Activated CD8-positive, alpha-beta memory T cell treated with anti-CD3 and anti-CD28 coated beads, Interleukin-2, amount 50 U/mL, for 1 hour (primary cell): ENCODE measurements around the gene WRAP73.
"Not testable (repeated sequence)": the region's sequence is repeated elsewhere in the genome, so short reads cannot be mapped to it uniquely, and the experiment has no call there.

Experiments used
- DNase-seq: peaks from one replicate; pipeline ENCODE4 v3.0.0-alpha.2; 2020; ENCODE audit errors: extremely low read depth

Gene WRAP73

DNA sequence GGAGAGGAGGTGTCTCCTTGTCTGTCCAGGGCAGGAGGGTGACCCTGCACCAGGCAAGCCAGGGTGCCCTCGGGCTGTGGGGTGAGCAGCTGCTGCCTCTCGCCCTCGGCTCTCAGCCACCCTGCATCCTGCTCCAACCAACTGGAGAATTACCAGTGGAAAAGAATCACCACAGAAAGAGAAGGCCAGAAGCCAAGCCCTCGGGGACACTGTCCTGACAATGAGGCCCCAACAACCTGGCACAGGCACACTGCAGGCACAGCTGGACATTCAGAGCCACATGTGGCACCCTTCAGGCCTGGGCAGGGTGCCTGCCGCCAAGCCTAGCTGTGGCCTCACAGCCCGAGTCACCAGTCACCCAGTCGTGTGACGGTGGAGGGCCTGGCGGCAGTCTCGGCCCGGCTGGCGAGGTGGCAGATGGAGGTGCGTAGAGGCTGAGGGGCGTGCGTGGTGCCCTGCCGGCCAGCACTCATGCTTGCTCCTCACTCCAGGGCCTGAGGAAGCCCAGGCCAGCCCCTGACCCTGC, 50.6 kb downstream of the WRAP73 start:
- DNase-seq: no peak

DNA sequence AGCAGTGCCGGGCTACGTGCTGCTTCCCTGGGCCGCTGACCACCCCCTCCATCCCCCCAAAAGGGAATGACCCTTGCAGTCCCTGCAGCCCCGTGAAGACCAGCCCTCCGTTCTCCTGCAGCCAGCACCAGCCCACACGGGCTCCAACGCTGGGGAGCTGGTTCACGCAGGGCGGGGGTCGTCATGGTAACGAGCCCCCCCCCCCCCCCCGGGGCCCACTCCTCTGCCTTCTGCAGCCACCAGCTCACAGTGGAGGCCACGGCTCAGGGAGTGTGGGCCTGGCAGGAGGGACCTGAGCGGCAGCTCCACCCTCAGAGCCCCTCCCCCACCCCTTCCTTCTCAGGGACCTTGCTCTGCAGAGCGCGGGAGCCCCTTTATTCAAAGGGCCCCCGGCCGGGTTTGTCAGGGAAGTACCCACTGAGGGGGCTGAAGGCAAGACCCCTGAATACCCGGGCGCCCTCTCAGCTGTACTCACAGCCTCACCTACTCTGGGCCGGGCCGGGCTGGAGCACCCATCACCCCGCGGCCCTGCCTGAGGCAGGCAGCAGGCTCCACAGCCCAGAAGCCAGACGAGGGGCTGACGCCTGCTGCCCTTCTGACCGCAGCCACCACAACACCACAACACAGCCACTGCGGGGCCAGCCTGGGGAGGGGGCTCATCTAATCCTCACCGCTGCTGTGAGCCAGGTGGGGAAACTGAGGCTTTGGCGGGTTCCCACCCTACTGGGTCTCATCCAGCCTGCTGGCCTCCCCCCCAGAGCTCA, 51.2 kb downstream of the WRAP73 start:
- DNase-seq: no peak

GRCh38 chr1:3598051-3598491, 51.8 kb downstream of the WRAP73 start:
- no peak for DNase-seq

DNA sequence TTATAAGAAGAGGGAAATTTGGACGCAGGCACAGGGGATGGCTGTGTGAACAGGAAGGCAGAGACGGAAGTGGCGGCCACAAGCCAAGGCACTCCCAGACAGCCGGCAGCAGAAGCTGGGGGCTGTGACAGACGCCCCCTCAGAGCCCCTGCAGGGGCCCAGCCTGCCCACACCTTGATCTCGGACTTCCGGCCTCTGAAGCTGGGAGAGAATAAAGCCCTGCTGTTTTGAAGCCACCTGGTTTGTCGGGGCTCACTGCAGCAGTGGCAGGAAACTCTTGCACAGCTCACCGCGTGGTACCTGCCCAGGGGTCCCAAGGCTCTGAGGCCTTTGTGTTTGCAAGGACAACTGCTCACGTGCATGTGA, 52.3 kb downstream of the WRAP73 start:
- DNase-seq: no peak

DNA sequence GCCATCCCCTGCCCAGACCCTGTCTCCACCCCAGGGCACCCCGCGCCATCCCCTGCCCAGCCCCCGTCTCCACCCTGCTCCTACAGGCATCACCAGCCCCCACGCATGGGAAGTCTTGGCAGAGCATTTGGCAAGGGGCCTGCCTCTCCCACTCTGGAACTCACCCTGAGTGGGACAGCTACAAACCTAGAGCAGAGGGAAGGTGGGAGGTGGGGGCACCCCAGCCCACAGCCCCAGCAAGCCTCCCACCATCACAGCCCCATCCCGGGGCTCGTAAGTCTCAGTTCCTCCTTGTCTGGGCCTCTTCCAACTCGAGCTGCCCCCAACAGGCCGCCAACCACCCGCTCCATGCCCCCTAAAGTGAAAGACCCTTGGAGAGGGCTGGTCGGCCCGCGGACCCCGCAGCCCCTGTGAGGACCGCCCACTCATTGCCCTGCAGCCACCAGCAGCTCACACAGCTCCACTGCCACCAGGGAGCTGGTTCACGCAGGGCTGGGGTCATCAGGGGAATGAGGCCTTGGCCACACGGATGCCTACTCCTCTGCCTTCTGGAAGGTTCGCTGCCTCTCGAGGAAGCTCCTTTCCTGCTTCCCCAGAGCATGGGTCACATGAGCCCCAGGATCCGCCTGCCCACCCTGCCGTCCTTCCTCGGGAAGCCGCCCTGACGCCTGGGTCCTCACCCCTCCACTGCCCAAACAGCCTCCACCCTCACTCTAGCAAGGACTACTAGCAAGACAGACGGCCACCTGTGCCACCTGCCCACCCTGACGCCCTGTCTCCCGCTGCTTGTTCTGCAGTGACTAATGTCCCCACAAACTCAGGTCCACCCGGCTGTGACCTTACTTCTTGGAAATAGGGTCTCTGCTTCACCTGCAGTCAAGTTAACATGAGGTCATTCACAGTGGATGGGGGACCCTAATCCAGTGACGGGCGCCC, 53.0 kb downstream of the WRAP73 start:
- no peak for DNase-seq

- no peak for DNase-seq
Measured at GRCh38 chr1:3595949-3596348, 54.0 kb downstream of the WRAP73 start.

DNA sequence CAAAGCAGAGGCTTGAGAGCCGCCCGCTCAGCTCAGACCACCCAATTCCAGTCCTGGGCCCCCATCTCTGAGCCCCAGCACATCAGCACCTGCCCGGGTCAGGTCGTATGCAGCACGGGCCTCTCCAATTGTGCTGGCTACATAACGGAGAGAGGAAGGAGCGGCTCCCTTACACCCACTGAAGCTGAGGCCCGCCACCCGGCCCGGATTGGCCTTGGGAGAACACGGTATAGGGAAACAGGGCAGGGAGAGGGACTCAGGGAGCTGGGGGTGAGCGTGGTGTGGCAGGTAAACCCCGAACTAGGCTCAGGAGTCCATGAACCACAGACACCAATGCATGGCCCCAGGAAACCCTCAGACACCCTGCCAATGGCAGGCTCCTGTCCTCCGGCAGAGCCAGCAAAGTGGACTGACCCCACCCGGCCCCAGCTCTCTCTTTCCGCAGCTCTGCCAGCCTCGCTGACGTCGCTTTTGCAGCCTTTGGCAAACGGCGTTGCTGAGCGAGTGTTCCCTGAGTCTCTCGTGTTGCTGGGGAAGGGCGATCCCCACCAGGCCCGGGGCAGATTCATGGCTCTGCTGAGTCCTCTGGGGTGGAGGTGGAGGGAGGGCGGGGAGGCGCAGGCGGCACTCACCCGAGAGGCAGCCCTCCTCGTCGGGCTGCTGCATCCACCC, 55.1 kb downstream of the WRAP73 start:
- DNase-seq: no peak

- no peak for DNase-seq
Measured at GRCh38 chr1:3593745-3594144, 56.2 kb downstream of the WRAP73 start.

DNA sequence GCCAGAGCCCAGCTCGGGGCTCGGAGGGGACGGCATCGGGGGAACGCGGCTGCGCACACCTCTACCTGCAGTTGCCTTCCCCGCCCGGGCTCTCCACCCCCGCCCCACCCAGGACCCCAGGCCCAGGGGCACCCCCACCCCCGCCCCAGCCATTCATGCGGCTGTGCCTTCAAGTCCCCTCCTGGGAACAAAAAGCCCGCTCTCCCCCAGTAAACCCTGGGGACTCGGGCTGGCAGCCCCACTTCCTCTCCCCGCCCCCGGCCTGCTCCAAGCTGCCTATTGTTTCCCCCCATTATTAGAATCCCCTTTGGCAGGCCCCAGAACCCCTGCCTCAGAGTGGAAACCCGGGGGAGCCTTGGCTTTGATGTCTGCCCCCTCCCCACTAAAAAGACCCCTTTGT, 56.6 kb downstream of the WRAP73 start:
- no peak for DNase-seq

- no peak for DNase-seq
Measured at GRCh38 chr1:3590951-3591865, 58.7 kb downstream of the WRAP73 start.

GRCh38 chr1:3590139-3590763, 59.7 kb downstream of the WRAP73 start:
- no peak for DNase-seq

GRCh38 chr1:3588395-3588794, 61.5 kb downstream of the WRAP73 start:
- no peak for DNase-seq

DNA sequence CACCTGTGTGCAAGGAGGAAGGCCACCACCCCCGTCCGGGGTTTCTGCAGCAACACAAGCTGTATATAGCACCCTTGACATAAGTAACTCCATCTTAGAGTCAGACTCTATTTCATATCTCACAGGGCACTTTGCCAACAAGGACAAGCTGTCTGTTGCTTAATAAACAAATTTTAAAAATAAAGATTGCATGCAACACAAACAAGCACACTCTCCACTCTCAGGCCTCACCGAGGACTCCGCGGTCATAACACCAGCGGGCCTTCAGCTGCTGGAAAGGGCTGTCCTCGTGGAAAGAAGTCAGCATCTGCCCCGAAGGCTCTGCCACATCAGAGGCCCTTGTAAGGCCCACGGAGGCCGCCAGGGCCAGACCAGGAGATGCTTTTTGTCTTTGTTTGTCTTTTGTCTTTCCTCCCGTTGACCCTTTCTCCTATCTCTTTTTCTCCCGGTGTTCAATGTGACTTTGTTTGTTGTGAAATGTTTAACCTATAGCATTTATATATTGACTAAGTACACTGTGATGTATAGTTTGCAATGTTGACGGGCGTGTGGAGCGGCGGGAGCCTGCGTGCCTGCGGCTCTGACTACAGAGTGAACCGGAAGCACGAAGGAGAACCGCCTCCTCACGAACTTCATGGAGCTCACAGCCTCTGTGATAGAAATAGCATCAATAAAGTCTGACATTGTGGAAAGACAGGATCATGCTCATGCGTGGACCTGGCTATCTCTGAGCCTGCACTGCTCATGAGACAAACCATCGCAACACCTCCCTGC, 62.7 kb downstream of the WRAP73 start:
- no peak for DNase-seq

- DNase-seq: no peak
Measured at GRCh38 chr1:3585940-3586568, 63.8 kb downstream of the WRAP73 start.

DNA sequence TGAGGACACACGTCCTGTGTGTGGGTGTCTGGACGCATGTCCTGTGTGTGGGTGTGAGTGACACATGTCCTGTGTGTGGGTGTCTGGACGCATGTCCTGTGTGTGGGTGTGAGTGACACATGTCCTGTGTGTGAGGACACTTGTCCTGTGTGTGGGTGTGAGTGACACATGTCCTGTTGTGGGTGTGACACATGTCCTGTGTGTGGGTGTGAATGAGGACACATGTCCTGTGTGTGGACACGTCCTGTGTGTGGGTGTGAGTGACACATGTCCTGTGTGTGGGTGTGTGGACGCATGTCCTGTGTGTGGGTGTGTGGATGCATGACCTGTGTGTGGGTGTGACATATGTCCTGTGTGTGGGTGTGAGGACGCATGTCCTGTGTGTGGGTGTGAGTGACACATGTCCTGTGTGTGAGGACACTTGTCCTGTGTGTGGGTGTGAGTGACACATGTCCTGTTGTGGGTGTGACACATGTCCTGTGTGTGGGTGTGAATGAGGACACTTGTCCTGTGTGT, 64.5 kb downstream of the WRAP73 start:
- DNase-seq: not testable (repeated sequence)

GRCh38 chr1:3584915-3585314, 65.0 kb downstream of the WRAP73 start:
- DNase-seq: no peak

DNA sequence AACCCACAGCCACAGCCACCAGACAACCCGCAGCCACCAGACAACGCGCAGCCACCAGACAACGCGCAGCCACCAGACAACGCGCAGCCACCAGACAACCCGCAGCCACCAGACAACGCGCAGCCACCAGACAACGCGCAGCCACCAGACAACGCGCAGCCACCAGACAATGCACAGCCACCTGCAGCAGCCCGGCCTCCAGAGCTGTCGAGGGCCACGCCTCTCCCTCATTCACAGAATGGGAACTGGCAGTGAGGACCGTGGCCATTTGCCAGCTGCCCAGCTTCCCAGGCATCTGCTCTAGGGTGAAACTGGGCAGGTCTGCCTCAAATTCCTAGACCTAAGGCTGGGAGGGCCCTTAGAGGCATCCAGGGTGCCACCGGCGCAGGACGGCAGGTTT, 66.2 kb downstream of the WRAP73 start:
- DNase-seq: not testable (repeated sequence)

DNA sequence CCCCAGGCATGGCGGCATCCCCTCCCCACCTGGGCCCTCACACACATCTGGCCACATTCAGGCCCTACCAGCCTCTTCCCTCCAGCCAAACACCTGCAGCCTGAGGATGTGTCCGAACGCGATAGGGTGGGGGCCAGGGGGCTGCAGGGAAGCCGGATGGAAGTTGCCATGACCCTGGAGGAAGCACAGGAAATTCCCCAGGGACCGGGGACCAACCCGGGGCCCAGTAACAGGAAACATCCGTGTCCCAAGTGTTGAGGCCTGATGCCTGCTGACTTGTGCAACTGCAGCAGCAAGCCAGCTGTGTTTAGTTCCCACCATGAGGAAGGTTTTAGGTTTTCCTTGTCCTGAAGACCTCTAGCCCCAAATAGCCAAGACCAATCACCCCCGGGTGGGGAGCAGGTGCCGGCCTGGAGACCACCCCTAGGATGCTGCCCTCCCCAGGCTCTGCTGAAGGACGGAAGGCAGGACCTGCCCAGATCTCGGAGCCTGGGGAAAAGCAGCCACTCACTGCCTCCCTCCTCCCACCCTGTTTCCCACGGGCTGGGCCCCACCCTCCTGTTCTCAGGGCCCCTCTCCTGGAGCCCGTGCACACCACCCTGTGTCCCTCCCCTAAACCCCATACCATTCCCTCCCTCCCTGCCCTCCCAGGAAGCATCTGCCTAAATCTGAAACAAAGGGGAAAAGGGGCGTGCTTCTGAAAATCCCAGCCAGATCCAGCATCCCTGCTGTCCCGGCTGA, 68.4 kb downstream of the WRAP73 start:
- DNase-seq: no peak
